GM23248 (cell line): ENCODE measurements around the gene ZNF148. TPM values are rescaled to one million over a fixed set of nuclear protein-coding genes. Genes with fewer than 3 reads are reported as not detected.

ENCODE experiments used
- DNase-seq: peaks from one replicate; pipeline ENCODE4 v3.0.0-alpha.2; 2015
- H2AFZ ChIP-seq: fragments of 200-600 bp; sonication (generic); 2 replicates; pipeline ENCODE4 v1.6.1; 2016; ENCODE audit warnings: antibody characterized with exemption
- H3F3A ChIP-seq: fragments of 200-600 bp; sonication (generic); 2 replicates; pipeline ENCODE4 v1.6.1; 2016; ENCODE audit warnings: mild to moderate bottlenecking, antibody characterized with exemption, mixed run types; ENCODE audit not compliant: insufficient read depth
- H3K27ac ChIP-seq: fragments of 200-600 bp; sonication (generic); 2 replicates; pipeline ENCODE4 v1.5.1; 2016; ENCODE audit warnings: mild to moderate bottlenecking
- H3K27me3 ChIP-seq: fragments of 200-600 bp; sonication (generic); replicated peaks from 2 replicates; pipeline ENCODE4 v1.6.1; 2016; ENCODE audit warnings: mild to moderate bottlenecking; ENCODE audit not compliant: insufficient read depth
- H3K36me3 ChIP-seq: fragments of 200-600 bp; sonication (generic); 2 replicates; pipeline ENCODE4 v1.6.1; 2016; ENCODE audit warnings: low read depth, mild to moderate bottlenecking
- H3K4me1 ChIP-seq: fragments of 200-600 bp; sonication (generic); 2 replicates; pipeline ENCODE4 v1.6.1; 2016; ENCODE audit warnings: mild to moderate bottlenecking; ENCODE audit not compliant: insufficient read depth
- H3K4me2 ChIP-seq: fragments of 200-600 bp; sonication (generic); one replicate; pipeline ENCODE4 v1.6.1; 2016; ENCODE audit warnings: mild to moderate bottlenecking; ENCODE audit not compliant: unreplicated experiment
- H3K4me3 ChIP-seq: fragments of 200-600 bp; sonication (generic); 2 replicates; pipeline ENCODE4 v1.5.1; 2016; ENCODE audit warnings: mild to moderate bottlenecking
- H3K79me2 ChIP-seq: fragments of 200-600 bp; sonication (generic); 2 replicates; pipeline ENCODE4 v1.6.1; 2016; ENCODE audit warnings: mild to moderate bottlenecking; ENCODE audit not compliant: insufficient read depth
- H3K9ac ChIP-seq: fragments of 200-600 bp; sonication (generic); 2 replicates; pipeline ENCODE4 v1.6.1; 2016; ENCODE audit warnings: mild to moderate bottlenecking
- H3K9me2 ChIP-seq: fragments of 200-600 bp; sonication (generic); 2 replicates; pipeline ENCODE4 v1.6.1; 2016; ENCODE audit warnings: mixed run types, mild to moderate bottlenecking, moderate library complexity; ENCODE audit not compliant: insufficient read depth
- H3K9me3 ChIP-seq: fragments of 200-600 bp; sonication (generic); one replicate; pipeline ENCODE4 v1.6.1; 2017; ENCODE audit warnings: low read depth
- H4K20me1 ChIP-seq: fragments of 200-600 bp; sonication (generic); 2 replicates; pipeline ENCODE4 v1.6.0; 2016; ENCODE audit not compliant: insufficient read depth
- EZH2 ChIP-seq: fragments of 200-600 bp; sonication (generic); IDR thresholded peaks from 2 replicates; pipeline ENCODE4 v1.6.1; 2018; ENCODE audit warnings: antibody characterized with exemption, mild to moderate bottlenecking; ENCODE audit not compliant: insufficient read depth, poor library complexity, severe bottlenecking
- EZH2phosphoT487 ChIP-seq: fragments of 200-600 bp; sonication (generic); IDR thresholded peaks from 2 replicates; pipeline ENCODE4 v1.6.1; 2018; ENCODE audit warnings: antibody characterized with exemption, moderate library complexity, mild to moderate bottlenecking, low read depth; ENCODE audit not compliant: insufficient read depth
- WGBS, 2 experiments: methylation state at CpG; one replicate each; pipeline ENCODE4 v1.1.6; 2015 to 2017; ENCODE audit warnings: low lambda C conversion rate in 2 of 2, low coverage in 1 of 2; ENCODE audit errors: missing lambda C conversion rate in 2 of 2; 5-methylcytosine and 5-hydroxymethylcytosine counted together
- in situ Hi-C: fragments of 300-500 bp; cut with MboI; formaldehyde crosslinking; loops from 2 replicates; pipeline ENCODE4 v1.15.0; 2020
- polyA plus RNA-seq: library from polyadenylated mRNA; unstranded; fragments of >200 nt; fragmentation: Nextera tagmentation; extraction: Ambion mirVana; gene quantifications from 2 replicates; pipeline ENCODE4 v1.2.1, GENCODE V29; 2016
- total RNA-seq: library from RNA; depleted of rRNA; stranded (reverse); fragments of >200 nt; shearing (Covaris generic); gene quantifications from 2 replicates; pipeline ENCODE4 v1.2.3, GENCODE V29; 2014

ZNF148 gene
- total and polyA plus RNA-seq, 2 experiments from 2014 or later: 33.1 to 50.3 TPM

DNA sequence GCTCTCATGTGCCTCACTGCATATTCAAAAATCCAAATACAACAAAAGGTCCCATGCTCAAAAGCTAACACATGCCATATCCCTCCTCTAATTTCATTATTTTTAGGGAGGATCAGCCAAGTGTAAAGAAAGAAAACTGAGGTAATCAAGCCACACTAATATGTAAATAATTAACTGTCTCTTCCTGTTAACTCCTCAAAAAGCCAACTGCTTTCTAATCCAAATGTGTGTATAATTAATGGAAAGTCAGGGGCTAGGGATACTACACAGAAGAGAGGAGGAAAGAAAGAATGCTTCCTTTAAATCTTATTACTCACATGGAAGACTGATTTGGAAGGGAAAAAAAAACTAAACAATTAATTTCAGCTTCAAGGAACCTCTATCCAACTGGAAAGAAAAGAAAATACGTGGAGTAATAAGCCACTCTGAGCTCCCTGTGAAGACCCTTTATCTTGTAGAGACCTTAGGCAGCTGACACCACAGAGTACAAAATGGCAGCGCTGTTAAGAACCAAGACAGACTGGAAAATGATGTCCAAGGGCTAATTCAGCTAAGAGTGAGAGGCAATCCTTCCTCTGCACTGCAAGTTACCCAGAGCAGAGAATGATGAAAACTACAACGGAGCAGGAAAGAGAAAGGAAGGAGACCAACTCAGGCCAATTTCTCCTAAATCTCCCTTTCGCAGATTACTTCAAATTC is 56.8 kb downstream of the ZNF148 start:
- no peak overlapping the region for H2AFZ ChIP-seq
- no peaks in the 10 kb centered on the region for H4K20me1 ChIP-seq
- TF ChIP-seq EZH2phosphoT487 (no peak), EZH2 (no peak)
- no peaks in the 10 kb centered on the region for H3K9me2 ChIP-seq
- WGBS, 2 experiments: 72 to 79% methylated on average over 4 of the region's 4 CpGs
- no peaks in the 10 kb centered on the region for H3K27me3 ChIP-seq
- in situ Hi-C loops: no loop called here
- peaks cover 22% of the 10 kb centered on the region; the same call in 1 of the 2 replicates for H3K4me1 ChIP-seq
- peaks cover 23% of the 10 kb centered on the region for H3F3A ChIP-seq
- H3K27ac ChIP-seq: no peak overlapping the region; the same call in 1 of the 2 replicates
- H3K36me3 ChIP-seq: peaks cover 21% of the 10 kb centered on the region
- peaks cover 85% of the 10 kb centered on the region for H3K79me2 ChIP-seq
- no peak overlapping the region for H3K9ac ChIP-seq
- no peak overlapping the region for H3K4me3 ChIP-seq
- no peak overlapping the region for H3K4me2 ChIP-seq
- no peak for DNase-seq
- no peaks in the 10 kb centered on the region for H3K9me3 ChIP-seq

DNA sequence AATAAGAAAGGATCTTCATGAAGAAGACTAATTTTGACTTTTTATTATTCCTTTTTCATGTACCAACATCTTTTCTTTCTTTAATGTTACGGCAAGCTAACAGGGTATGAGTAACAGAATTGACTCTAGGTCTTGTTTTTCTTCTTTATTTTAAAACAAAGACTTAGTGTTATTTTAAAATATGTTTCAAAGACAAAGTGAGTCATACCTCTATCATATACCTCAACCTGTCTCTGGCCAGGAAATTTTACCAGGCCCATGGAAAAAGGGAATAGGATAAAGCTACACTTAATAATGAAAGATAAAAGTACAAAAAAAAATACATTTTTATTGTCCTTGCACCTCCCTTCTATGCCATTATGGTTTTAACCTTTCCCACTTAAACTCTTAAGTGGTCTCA is 57.4 kb downstream of the ZNF148 start:
- Histone ChIP-seq H3K4me1 (peaks cover 23% of the 10 kb centered on the region), H3K9me3 (no peaks in the 10 kb centered on the region), H3K9me2 (no peaks in the 10 kb centered on the region), H3F3A (peaks cover 28% of the 10 kb centered on the region), H3K27ac (no peak overlapping the region; the same call in 1 of the 2 replicates), H3K36me3 (peaks cover 21% of the 10 kb centered on the region), H4K20me1 (no peaks in the 10 kb centered on the region), H2AFZ (no peak overlapping the region), H3K4me2 (no peak overlapping the region), H3K27me3 (no peaks in the 10 kb centered on the region), H3K4me3 (no peak overlapping the region), H3K9ac (no peak overlapping the region), H3K79me2 (peaks cover 79% of the 10 kb centered on the region)
- DNase-seq: peak; percentile 25
- in situ Hi-C loops: no loop called here
- TF ChIP-seq EZH2 (no peak), EZH2phosphoT487 (no peak)
- WGBS, 2 experiments: 82 to 93% methylated on average over 1 of the region's 1 CpG

DNA sequence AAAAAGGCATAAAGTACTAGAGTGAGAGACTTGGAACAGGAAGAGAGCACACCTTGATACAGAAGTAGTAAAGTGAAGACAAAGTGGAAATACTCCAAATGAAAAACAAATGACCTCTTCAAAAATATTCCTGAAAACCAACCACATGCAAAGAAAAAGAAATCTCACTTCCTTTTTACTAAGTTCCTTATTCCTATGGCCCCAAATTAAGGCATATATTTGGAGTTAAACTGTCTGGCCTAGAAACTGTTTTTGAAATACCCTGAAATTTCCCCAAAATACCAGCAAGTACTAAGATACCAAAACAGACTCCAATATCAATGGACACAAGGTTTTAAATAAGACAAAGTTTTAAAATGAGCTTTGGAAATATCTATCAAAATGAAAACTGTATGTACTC is 58.2 kb downstream of the ZNF148 start:
- Histone ChIP-seq H3K4me2 (no peak overlapping the region), H3K27me3 (no peaks in the 10 kb centered on the region), H3K9ac (no peak overlapping the region), H3K9me2 (no peaks in the 10 kb centered on the region), H3F3A (peaks cover 36% of the 10 kb centered on the region), H2AFZ (no peak overlapping the region), H3K36me3 (peaks cover 26% of the 10 kb centered on the region), H3K9me3 (no peaks in the 10 kb centered on the region), H3K27ac (no peak overlapping the region), H3K79me2 (peaks cover 79% of the 10 kb centered on the region), H3K4me1 (peaks cover 20% of the 10 kb centered on the region), H4K20me1 (no peaks in the 10 kb centered on the region), H3K4me3 (no peak overlapping the region)
- in situ Hi-C loops: no loop called here
- no peak for TF ChIP-seq EZH2
- no peak for TF ChIP-seq EZH2phosphoT487
- no peak for DNase-seq

- Histone ChIP-seq H3K27me3 (no peaks in the 10 kb centered on the region), H3K9me3 (no peaks in the 10 kb centered on the region), H3K9me2 (no peaks in the 10 kb centered on the region), H3K4me2 (no peak overlapping the region), H3K9ac (no peak overlapping the region), H3K4me1 (peaks cover 20% of the 10 kb centered on the region), H3K79me2 (peaks cover 83% of the 10 kb centered on the region), H3K4me3 (no peak overlapping the region), H3F3A (peaks cover 41% of the 10 kb centered on the region), H3K36me3 (peaks cover 29% of the 10 kb centered on the region), H3K27ac (no peak overlapping the region), H4K20me1 (no peaks in the 10 kb centered on the region), H2AFZ (no peak overlapping the region)
- in situ Hi-C loops: no loop called here
- TF ChIP-seq EZH2phosphoT487 (no peak), EZH2 (no peak)
- 98 to 100% methylated on average over 1 of the region's 1 CpG for WGBS, 2 experiments
- no peak for DNase-seq
These were observed 58.9 kb downstream of the ZNF148 start for GRCh38 chr3:125316246-125316645.
